ENCODE results near the gene EYS.

GRCh38 chr6:64013011-64013410 is 1694.0 kb downstream of the EYS start:
- no peak for TF ChIP-seq CTCF (IDR thresholded peaks at IDR 0.05)
- no peak for TF ChIP-seq EP300 (IDR thresholded peaks at IDR 0.05)
- TF ChIP-seq POLR2A (IDR thresholded peaks at IDR 0.05), result no peak

Data from gastroesophageal sphincter (tissue), 3 donors.